HG03039 (cell line): ENCODE measurements around the gene SPTBN5.

ENCODE experiments used
- ATAC-seq: cut with Tn5 transposase; IDR thresholded peaks from one replicate; pipeline ENCODE4 v1.9.1; 2021; ENCODE audit warnings: mild to moderate bottlenecking, moderate library complexity; ENCODE audit not compliant: unreplicated experiment

The SPTBN5 gene

GRCh38 chr15:41893422-41894250 is at the start of gene SPTBN5:
SPTBN5 (minus strand) TSS chr15:41894053; CDS start chr15:41893497, 556 bp downstream.
- ATAC-seq, result no peak

GRCh38 chr15:41942886-41943285 is 49.0 kb upstream of the SPTBN5 start:
- no peak for ATAC-seq

DNA sequence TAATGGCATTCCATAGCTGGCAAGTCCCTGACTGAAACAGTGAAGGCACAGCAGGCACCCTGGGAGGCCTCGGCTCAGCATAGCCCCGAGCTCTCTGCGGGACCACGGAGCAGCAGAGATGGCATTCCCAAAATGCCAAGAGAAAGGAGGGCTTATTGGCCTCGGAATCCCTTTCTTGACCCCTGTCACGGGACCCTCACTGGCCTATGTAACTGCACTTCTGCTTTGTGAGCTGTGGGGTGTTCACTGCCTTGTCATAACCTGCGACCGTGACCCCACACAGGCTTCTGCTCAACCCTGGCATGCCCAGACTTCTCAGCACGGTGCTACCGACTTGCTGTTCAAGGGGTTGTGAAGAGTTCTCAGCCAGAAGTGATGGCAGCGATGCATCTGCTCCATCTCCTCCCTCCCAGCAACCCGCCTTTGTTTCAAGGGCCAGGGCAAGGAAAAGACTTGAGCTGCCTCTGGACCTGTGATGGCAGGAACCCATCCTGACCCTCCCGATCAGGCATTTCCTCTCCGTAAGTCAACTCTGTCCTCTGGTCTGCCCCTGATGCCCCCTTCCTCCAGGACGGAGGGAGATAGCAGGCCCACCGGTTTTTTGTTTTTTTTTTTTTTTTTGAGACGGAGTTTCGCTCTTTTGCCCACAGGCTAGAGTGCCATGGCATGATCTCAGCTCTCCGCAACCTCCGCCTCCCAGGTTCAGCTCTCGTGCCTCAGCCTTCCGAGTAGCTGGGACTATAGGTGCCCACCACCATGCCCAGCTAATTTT is 48.0 kb upstream of the SPTBN5 start:
- ATAC-seq, result no peak

DNA sequence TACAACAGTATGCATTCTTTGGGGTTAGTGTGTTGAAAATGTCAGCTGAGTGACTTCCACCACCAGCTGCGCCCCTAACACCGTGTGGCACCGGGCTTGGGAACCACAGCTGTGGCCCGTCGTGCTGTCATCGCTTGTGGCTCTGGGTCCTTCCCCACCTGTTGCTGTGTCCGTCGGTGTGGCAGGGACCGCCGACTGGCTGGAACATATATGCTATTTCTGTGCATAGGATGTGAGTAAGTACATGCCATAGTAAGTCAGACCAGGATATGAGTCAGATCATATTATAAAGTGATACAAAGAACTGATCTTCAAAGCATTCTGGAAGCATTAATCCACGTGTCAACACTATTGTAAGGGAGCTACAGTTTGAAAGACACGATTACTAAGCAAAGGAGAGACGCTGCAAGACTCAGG is 46.6 kb upstream of the SPTBN5 start:
- no peak for ATAC-seq

GRCh38 chr15:41939986-41940385 is 46.1 kb upstream of the SPTBN5 start:
- ATAC-seq, result no peak

GRCh38 chr15:41937568-41937923 is 43.7 kb upstream of the SPTBN5 start:
- no peak for ATAC-seq

DNA sequence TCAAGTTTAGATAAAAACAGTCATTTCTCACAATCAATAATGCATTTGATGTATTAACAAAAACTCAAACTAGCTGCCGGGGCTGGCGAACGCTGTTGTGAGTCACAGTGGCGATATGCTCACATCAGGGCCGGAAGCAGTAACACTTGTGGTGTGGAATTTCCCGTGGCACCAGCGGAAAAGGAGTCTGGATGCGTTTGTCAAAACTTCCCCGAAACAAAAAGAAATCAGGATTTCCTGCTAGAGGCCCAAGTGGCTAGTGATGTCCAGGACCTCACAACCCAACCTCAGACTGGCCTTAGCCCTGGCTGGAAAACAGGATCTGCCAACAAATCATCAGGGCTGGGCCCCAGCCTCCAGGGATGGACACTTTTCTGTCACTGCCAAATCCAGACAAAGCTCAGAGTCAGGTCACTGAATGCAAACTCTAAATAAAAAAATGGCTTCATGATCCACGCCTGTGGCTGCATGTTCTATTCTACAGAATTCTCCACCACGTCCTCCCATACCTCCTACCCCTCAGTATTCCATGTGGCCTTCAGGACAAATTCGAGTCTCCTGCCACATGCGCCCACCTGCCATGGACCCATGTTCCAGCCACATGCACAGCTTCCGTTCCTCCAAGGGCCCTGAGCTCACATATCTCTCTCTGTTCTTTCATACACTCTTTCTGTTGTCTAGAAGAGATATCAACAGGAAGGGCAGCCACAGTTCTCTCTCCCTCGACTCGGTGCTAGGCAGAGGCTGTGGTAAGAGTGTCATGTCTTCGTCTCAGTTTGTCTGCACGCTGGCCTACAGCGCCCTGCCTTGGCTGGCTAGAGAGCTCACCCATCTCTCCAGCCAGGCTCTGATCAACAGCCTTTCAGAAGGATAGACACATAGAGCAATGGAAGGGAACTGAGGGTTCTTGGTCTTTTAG is 43.1 kb upstream of the SPTBN5 start:
- no peak for ATAC-seq

DNA sequence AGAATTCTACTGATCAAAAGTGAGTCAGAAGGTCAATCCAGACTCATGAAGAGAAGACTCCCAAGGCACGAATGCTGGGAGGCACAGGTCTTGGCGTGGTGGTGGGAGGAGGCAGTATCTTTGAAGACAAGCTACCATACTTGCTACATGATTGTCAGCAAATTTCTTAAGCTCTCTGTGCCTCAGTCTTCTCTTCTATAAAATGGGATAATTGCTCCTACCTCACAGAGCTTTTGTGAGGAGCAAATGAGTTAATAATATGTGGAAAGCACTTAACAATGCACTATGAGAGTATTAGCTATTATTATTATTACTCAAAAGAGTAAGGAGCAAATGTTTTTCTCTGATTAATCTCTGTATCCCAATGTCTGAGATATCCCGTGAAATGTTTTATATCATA is 42.3 kb upstream of the SPTBN5 start:
- no peak for ATAC-seq

DNA sequence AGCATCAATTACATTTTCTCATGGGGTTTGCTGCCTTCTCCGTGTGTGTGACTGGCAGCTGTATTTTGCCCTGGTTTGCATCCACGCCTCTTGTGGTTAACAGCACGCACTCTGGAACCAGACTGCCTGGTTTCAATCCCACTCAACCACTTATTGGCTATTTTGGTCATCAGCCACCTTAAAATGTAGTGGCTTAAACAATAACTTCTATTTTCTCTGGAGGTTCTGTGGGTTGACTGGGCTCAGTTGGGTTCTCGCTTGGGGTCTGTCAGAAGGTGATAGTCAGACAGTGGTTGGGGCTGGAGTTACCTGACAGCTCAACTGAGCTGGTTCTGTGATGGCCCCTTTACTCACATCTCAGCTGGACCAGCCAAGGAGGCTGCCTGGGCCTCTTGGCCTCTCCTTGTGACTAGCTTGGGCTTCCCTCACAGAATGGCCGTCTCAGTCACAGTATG is 41.7 kb upstream of the SPTBN5 start:
- no peak for ATAC-seq

DNA sequence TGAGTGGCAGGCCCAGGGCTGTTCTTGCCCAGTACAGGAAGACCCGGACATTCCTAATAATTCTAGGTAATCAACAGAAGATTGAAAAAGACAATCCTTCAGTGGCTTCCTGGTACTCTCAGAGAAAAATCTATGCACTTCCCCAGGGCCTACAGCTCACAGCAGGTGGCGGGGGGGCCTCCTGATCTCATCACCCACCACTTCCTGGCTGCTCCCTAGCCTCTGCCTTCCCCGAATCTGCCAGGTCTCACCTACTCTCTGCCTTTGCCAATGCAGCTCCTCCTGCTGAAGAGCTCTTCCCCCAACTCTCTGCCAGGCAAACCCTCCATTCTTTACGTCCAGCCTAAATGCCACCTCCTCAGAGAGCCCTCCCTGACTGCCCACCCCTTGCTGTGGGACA is 41.0 kb upstream of the SPTBN5 start:
- ATAC-seq, result no peak

- no peak for ATAC-seq
Observed at GRCh38 chr15:41933771-41934170, 39.9 kb upstream of the SPTBN5 start.

GRCh38 chr15:41933326-41933725 is 39.5 kb upstream of the SPTBN5 start:
- no peak for ATAC-seq

GRCh38 chr15:41932511-41933289 is 38.8 kb upstream of the SPTBN5 start:
- ATAC-seq, result no peak

GRCh38 chr15:41932101-41932500 is 38.2 kb upstream of the SPTBN5 start:
- no peak for ATAC-seq

DNA sequence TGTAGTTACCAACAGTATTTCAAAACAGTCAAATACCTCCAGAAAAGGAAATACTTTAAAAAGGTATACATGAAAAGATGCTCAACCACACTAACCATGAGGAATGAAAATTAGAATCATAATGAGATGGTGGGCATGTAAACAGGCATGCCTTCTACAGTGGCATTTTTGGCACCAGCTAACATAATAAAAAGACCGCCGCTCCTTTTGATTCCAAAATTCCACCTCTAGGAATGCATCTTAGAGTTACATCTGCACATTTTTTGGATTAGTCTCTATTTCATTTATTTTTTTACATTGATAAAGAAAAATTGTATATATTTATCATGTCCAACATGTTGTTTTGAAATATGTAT is 37.0 kb upstream of the SPTBN5 start:
- ATAC-seq, result no peak

GRCh38 chr15:41930221-41930866 is 36.5 kb upstream of the SPTBN5 start:
- no peak for ATAC-seq

- ATAC-seq, result peak; percentile 72
Observed at GRCh38 chr15:41928637-41929620, 35.1 kb upstream of the SPTBN5 start.

- no peak for ATAC-seq
Observed at GRCh38 chr15:41928100-41928499, 34.2 kb upstream of the SPTBN5 start.

DNA sequence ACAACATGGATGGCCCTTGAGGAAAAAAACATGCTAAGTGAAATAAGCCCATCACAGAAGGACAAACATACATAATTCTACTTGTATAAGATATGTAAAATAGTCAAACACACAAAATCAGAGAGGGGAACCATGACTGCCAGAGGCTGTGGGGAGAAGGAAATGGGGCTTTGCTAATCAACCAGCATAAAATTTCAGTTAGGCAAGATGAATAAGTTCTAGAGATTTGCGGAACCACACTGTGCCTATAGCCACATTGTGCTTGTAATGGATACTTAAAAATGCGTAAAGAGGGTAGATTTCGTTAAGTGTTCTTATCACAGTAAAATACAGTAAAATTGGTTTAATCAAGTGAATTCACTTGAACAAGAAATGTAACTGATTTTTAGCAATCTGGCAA is 33.7 kb upstream of the SPTBN5 start:
- no peak for ATAC-seq
